GM12874 (cell line): ENCODE measurements around the gene C1QTNF9B.
A peak's percentile ranks its signal among the peaks of the same experiment; 100 is the strongest.

Experiments used
- CTCF ChIP-seq: IDR thresholded peaks from 2 replicates; pipeline ENCODE4 v1.5.1; 2011; ENCODE audit warnings: low read depth, mild to moderate bottlenecking, control low read depth, low read length, moderate library complexity; ENCODE audit not compliant: insufficient read depth

C1QTNF9B gene

DNA sequence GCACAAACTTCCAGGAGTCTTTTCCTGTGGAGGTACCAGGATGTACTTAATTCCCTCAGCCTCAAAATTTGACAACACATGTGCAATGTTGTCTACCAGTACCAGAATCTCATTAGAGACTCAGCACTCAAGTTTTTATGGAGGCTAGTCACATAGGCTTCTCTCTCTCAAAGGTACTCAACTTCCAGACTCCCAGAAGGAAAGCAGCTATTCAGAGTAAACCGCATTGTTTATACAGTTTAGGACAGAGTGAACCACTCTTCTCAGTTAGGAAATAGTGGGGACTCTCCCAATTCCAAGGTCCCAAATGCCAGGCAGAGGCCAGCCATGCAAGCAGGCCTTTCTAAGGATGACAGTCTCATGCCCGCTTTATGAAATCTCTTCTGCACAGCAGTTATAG lies 8.5 kb upstream of the C1QTNF9B start:
- no peak for TF ChIP-seq CTCF

DNA sequence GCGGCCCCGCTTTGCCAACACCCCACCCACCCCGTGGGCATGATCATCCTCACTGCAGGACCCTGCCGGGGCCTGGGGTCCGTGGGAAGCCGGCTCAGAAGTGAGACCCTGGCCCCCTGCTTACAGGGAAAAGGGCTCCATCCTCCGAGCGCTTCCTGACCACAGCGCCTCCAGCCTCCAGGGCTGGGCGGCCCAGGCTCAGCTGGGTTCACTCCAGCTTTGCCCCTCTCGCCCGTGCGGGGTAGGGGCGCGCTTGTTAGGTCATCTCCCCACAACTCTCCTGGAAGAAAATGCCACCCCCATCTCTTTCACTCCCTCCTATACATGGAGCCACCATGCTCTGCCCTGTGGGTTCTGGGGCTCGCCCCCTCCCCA lies 6.6 kb upstream of the C1QTNF9B start:
- TF ChIP-seq CTCF: no peak

DNA sequence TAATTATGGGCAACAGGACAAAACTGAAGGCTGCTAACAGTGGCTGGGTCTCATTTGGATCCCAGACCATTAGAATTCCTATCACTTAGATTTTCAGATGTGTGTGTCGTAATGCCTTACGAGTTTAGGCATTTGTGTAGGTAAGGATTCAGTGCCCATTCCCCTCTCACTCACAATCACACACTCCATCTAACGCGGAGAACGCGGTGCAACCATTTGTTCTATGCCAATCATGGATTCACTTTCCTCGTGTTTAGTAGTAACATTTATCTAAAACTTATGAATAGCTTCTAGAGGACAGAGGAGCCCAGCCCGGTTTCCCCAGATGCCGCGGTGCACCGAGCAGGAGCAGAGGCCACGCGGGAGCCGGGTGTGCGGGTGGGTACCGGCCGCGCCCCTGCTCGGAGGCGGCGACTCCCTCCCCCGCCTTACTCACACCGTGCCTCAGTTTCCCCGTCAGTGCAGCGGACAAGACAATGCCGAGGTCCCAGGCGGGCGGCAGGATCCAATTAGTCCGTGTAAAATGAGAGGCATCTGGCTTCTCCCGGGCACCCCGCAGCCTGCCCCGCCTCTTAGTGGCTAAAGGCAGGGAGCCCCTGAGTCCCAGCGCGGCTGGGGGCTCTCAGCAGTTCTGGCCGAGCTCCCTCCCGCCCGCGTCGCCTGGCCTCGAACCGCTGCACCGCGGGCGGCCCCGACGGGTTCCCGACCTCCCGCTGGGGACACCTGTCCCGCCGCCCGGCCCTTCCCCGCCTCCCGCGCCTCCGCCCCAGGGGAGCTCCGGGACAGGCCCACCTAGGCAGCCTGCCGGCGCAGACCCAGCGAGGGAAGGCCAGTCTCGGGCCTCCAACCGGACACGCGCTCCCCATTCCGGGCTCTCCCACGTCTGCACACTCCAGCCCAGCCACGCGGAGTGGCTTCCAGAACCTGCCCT lies 5.9 kb upstream of the C1QTNF9B start:
- no peak for TF ChIP-seq CTCF

- no peak for TF ChIP-seq CTCF
Measured at GRCh38 chr13:23901365-23901764, 4.1 kb upstream of the C1QTNF9B start.

GRCh38 chr13:23899555-23899954 lies 2.3 kb upstream of the C1QTNF9B start:
- peak; percentile 37; the same call in 1 of the 2 replicates for TF ChIP-seq CTCF

GRCh38 chr13:23898101-23898500 lies 799 bp upstream of the C1QTNF9B start:
- TF ChIP-seq CTCF: no peak

DNA sequence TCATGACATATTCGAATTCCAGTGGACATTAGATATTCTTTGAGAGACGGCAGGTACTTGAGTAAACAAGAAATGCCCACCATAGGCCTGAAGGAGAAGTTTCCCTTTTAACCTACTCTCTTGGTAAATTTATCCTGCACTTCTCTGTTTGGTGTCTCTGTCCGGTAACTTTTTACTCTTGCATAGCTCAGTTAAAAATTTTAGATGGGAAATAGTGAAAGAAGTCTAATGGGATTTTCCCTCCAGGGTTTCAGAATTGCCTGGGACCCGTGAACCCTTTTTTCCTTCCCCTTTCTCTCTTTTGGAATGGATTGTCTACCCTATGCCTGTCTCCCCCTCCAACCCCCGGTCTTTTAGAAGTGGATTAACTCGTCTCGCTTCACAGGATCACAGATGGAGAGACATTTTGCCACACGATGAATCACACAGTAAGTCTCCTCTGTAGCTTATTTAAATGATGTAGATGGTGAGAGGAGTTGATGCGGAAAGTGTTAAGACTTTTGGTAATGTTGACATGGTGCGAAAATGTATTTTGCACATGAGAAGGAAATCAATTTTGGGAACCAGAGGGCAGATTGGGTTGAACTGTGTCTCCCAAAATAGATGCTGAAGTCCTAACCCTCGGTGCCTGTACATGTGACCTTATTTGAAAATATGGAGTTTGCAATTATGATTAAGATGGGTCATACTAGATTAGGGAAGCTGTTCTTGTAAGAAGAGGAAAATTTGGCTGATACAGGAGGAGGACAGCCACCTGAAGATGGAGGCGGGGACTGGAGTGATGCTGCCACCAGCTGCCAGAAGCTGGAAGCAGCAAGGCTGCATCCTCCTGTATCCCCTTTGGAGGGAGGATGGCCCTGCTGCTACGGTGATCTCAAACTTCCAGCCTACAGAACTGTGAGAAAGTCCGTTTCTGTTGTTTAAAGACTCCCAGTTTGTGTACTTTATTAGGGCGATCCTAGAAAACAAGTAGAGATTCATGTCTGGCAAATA lies 7.4 kb downstream of the C1QTNF9B start:
- TF ChIP-seq CTCF: 0 out of 2 replicates have a peak, but pooled peaks have one; percentile 19
